ENCODE measurements around the gene IL3.
A peak's percentile ranks its signal among the peaks of the same experiment; 100 is the strongest.
"Not testable (repeated sequence)": the region's sequence is repeated elsewhere in the genome, so short reads cannot be mapped to it uniquely, and the experiment has no call there.

The IL3 gene

DNA sequence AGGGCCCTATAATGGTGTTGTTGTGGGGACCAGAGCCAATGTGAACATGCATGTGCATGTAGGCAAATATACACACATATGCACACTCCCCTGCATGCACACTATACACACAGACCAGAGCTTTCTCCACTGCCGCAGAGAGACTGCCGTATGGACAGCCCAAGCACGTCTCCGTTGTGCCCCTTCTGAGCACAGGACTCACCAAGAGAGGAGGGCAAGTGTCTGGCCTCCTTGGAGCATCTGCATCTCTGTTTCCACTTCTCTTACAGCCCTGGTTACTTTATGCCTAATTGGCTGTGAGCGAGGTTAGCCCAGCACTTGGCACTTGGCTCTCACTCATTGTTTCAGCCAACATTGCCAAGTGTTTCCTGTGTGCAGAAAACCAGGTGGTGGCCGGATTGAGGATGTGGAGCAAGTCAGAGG, 43.5 kb downstream of the IL3 start:
- H3K79me2 ChIP-seq (ENCODE audit: insufficient read depth, low read length) = no peaks in the 10 kb centered on the region
- H3K9me2 ChIP-seq (replicated peaks; ENCODE audit: low read depth, low read length) = no peaks in the 10 kb centered on the region
- no peaks in the 10 kb centered on the region for H4K20me1 ChIP-seq (ENCODE audit: insufficient read depth, low read length, poor library complexity, severe bottlenecking)
- H2AFZ ChIP-seq (ENCODE audit: low read length) = no peak overlapping the region
- H3K9ac ChIP-seq (ENCODE audit: low read depth, low read length, poor library complexity, severe bottlenecking) = no peak overlapping the region
- TF ChIP-seq, protein P1, sequence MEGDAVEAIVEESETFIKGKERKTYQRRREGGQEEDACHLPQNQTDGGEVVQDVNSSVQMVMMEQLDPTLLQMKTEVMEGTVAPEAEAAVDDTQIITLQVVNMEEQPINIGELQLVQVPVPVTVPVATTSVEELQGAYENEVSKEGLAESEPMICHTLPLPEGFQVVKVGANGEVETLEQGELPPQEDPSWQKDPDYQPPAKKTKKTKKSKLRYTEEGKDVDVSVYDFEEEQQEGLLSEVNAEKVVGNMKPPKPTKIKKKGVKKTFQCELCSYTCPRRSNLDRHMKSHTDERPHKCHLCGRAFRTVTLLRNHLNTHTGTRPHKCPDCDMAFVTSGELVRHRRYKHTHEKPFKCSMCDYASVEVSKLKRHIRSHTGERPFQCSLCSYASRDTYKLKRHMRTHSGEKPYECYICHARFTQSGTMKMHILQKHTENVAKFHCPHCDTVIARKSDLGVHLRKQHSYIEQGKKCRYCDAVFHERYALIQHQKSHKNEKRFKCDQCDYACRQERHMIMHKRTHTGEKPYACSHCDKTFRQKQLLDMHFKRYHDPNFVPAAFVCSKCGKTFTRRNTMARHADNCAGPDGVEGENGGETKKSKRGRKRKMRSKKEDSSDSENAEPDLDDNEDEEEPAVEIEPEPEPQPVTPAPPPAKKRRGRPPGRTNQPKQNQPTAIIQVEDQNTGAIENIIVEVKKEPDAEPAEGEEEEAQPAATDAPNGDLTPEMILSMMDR (conservative IDR thresholded peaks at IDR 0.05; ENCODE audit: low read length) = no peak
- TF ChIP-seq EZH2phosphoT487 (IDR thresholded peaks at IDR 0.05; ENCODE audit: borderline replicate concordance) = no peak
- H3K4me3 ChIP-seq (ENCODE audit: low read length, poor library complexity, severe bottlenecking) = peak overlapping the region; percentile 59
- H3K4me1 ChIP-seq (ENCODE audit: insufficient read depth, low read length, poor library complexity, severe bottlenecking) = peaks cover 59% of the 10 kb centered on the region
- H3F3A ChIP-seq (ENCODE audit: low read depth) = no peaks in the 10 kb centered on the region
- no peaks in the 10 kb centered on the region for H3K27me3 ChIP-seq (ENCODE audit: insufficient read depth, low read length, poor library complexity, severe bottlenecking)
- no peaks in the 10 kb centered on the region for H3K36me3 ChIP-seq (ENCODE audit: insufficient read depth, low read length)
- H3K4me2 ChIP-seq (ENCODE audit: low read depth, low read length, poor library complexity, severe bottlenecking) = peak overlapping the region; percentile 81
- H3K9me3 ChIP-seq (ENCODE audit: insufficient read depth, low read depth, low read length) = no peaks in the 10 kb centered on the region

DNA sequence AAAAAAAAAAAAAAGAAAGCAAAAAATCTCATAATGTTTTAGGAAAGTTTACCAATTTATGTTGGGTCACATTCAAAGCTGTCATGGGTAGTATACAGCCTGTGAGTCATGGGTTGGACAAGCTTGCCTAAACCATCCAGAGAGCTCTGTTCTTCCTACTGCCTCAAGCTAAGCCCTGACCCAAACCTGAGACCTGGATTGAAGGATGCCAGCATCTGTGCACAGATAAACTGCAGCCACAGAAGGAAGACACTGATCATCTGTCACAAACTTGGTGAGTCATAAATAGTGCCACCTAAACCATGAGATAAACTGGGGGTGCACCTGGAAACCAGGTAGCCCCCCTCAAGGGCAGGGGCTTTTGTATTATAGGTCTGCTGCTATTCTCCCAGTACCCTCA, 44.1 kb downstream of the IL3 start:
- no peaks in the 10 kb centered on the region for H4K20me1 ChIP-seq (ENCODE audit: insufficient read depth, low read length, poor library complexity, severe bottlenecking)
- H3K4me2 ChIP-seq (ENCODE audit: low read depth, low read length, poor library complexity, severe bottlenecking) = peak overlapping the region; percentile 81
- peak overlapping the region; percentile 59 for H3K4me3 ChIP-seq (ENCODE audit: low read length, poor library complexity, severe bottlenecking)
- H3K9me3 ChIP-seq (ENCODE audit: insufficient read depth, low read depth, low read length) = no peaks in the 10 kb centered on the region
- no peaks in the 10 kb centered on the region for H3K9me2 ChIP-seq (replicated peaks; ENCODE audit: low read depth, low read length)
- no peaks in the 10 kb centered on the region for H3F3A ChIP-seq (ENCODE audit: low read depth)
- no peak overlapping the region for H2AFZ ChIP-seq (ENCODE audit: low read length)
- TF ChIP-seq, protein P1 (conservative IDR thresholded peaks at IDR 0.05; ENCODE audit: low read length) = no peak
- no peak for TF ChIP-seq EZH2phosphoT487 (IDR thresholded peaks at IDR 0.05; ENCODE audit: borderline replicate concordance)
- H3K79me2 ChIP-seq (ENCODE audit: insufficient read depth, low read length) = no peaks in the 10 kb centered on the region
- peaks cover 53% of the 10 kb centered on the region for H3K4me1 ChIP-seq (ENCODE audit: insufficient read depth, low read length, poor library complexity, severe bottlenecking)
- H3K27me3 ChIP-seq (ENCODE audit: insufficient read depth, low read length, poor library complexity, severe bottlenecking) = no peaks in the 10 kb centered on the region
- H3K9ac ChIP-seq (ENCODE audit: low read depth, low read length, poor library complexity, severe bottlenecking) = peak overlapping the region; percentile 17
- H3K36me3 ChIP-seq (ENCODE audit: insufficient read depth, low read length) = no peaks in the 10 kb centered on the region

DNA sequence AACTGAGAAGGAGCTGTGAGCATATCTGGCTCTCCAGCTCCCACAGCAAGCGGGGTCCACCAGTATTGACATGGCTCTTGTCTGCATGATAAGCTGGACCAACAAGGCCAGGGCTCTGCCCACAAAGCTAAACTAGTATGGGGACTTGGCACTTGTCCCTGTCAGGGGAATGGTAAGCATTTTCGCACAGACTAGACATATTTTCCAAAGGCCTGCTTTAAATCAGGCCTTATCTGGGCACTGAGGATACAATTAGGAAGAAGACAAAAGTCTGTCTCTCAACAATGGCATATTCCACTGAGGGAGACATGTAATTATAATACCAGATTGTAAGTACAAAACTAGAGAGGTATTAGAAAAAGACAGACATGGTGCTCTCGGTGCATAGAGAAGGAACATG, 45.2 kb downstream of the IL3 start:
- no peak overlapping the region for H3K9ac ChIP-seq (ENCODE audit: low read depth, low read length, poor library complexity, severe bottlenecking)
- H3K79me2 ChIP-seq (ENCODE audit: insufficient read depth, low read length) = no peaks in the 10 kb centered on the region
- H4K20me1 ChIP-seq (ENCODE audit: insufficient read depth, low read length, poor library complexity, severe bottlenecking) = no peaks in the 10 kb centered on the region
- H3K4me2 ChIP-seq (ENCODE audit: low read depth, low read length, poor library complexity, severe bottlenecking) = no peak overlapping the region
- no peaks in the 10 kb centered on the region for H3K9me2 ChIP-seq (replicated peaks; ENCODE audit: low read depth, low read length)
- H2AFZ ChIP-seq (ENCODE audit: low read length) = no peak overlapping the region
- H3F3A ChIP-seq (ENCODE audit: low read depth) = no peaks in the 10 kb centered on the region
- H3K4me1 ChIP-seq (ENCODE audit: insufficient read depth, low read length, poor library complexity, severe bottlenecking) = peaks cover 48% of the 10 kb centered on the region
- no peaks in the 10 kb centered on the region for H3K36me3 ChIP-seq (ENCODE audit: insufficient read depth, low read length)
- H3K9me3 ChIP-seq (ENCODE audit: insufficient read depth, low read depth, low read length) = no peaks in the 10 kb centered on the region
- TF ChIP-seq EZH2phosphoT487 (IDR thresholded peaks at IDR 0.05; ENCODE audit: borderline replicate concordance) = no peak
- TF ChIP-seq, protein P1 (conservative IDR thresholded peaks at IDR 0.05; ENCODE audit: low read length) = no peak
- H3K27me3 ChIP-seq (ENCODE audit: insufficient read depth, low read length, poor library complexity, severe bottlenecking) = no peaks in the 10 kb centered on the region
- H3K4me3 ChIP-seq (ENCODE audit: low read length, poor library complexity, severe bottlenecking) = no peak overlapping the region

DNA sequence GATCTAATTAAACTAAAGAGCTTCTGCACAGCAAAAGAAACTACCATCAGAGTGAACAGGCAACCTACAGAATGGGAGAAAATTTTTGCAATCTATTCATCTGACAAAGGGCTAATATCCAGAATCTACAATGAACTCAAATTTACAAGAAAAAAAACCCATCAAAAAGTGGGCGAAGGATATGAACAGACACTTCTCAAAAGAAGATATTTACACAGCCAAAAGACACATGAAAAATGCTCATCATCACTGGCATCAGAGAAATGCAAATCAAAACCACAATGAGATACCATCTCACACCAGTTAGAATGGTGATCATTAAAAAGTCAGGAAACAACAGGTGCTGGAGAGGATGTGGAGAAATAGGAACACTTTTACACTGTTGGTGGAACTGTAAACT, 48.0 kb downstream of the IL3 start:
- H3K4me1 ChIP-seq (ENCODE audit: insufficient read depth, low read length, poor library complexity, severe bottlenecking) = peaks cover 45% of the 10 kb centered on the region
- H3K36me3 ChIP-seq (ENCODE audit: insufficient read depth, low read length); H3K9ac ChIP-seq (ENCODE audit: low read depth, low read length, poor library complexity, severe bottlenecking); H2AFZ ChIP-seq (ENCODE audit: low read length); H3K4me2 ChIP-seq (ENCODE audit: low read depth, low read length, poor library complexity, severe bottlenecking); H4K20me1 ChIP-seq (ENCODE audit: insufficient read depth, low read length, poor library complexity, severe bottlenecking); H3F3A ChIP-seq (ENCODE audit: low read depth); H3K79me2 ChIP-seq (ENCODE audit: insufficient read depth, low read length); H3K9me3 ChIP-seq (ENCODE audit: insufficient read depth, low read depth, low read length); H3K9me2 ChIP-seq (replicated peaks; ENCODE audit: low read depth, low read length); H3K4me3 ChIP-seq (ENCODE audit: low read length, poor library complexity, severe bottlenecking); H3K27me3 ChIP-seq (ENCODE audit: insufficient read depth, low read length, poor library complexity, severe bottlenecking): not testable (repeated sequence)

DNA sequence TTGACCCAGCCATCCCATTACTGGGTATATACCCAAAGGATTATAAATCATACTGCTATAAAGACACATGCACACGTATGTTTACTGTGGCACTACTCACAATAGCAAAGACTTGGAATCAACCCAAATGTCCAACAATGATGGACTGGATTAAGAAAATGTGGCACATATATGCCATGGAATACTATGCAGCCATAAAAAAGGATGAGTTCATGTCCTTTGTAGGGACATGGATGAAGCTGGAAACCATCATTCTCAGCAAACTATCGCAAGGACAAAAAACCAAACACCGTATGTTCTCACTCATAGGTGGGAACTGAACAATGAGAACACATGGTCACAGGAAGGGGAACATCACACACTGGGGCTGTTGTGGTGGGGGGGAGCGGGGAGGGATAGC, 48.5 kb downstream of the IL3 start:
- H3K36me3 ChIP-seq (ENCODE audit: insufficient read depth, low read length); H3K27me3 ChIP-seq (ENCODE audit: insufficient read depth, low read length, poor library complexity, severe bottlenecking); H2AFZ ChIP-seq (ENCODE audit: low read length); H3K9me3 ChIP-seq (ENCODE audit: insufficient read depth, low read depth, low read length); H3K4me3 ChIP-seq (ENCODE audit: low read length, poor library complexity, severe bottlenecking); H3K9me2 ChIP-seq (replicated peaks; ENCODE audit: low read depth, low read length); H3F3A ChIP-seq (ENCODE audit: low read depth); H3K79me2 ChIP-seq (ENCODE audit: insufficient read depth, low read length); H3K9ac ChIP-seq (ENCODE audit: low read depth, low read length, poor library complexity, severe bottlenecking); H4K20me1 ChIP-seq (ENCODE audit: insufficient read depth, low read length, poor library complexity, severe bottlenecking); H3K4me2 ChIP-seq (ENCODE audit: low read depth, low read length, poor library complexity, severe bottlenecking): not testable (repeated sequence)
- H3K4me1 ChIP-seq (ENCODE audit: insufficient read depth, low read length, poor library complexity, severe bottlenecking) = peaks cover 47% of the 10 kb centered on the region

All from Loucy (cell line).